GM12872 (cell line): ENCODE results near the gene PRTG.

Experiments
- CTCF ChIP-seq: IDR thresholded peaks from 3 replicates; pipeline ENCODE4 v1.5.1; 2011; ENCODE audit warnings: low read depth, mild to moderate bottlenecking, low read length, moderate library complexity; ENCODE audit not compliant: insufficient read depth

The PRTG gene

GRCh38 chr15:55652359-55652758, 90.6 kb downstream of the PRTG start:
- no peak for TF ChIP-seq CTCF

DNA sequence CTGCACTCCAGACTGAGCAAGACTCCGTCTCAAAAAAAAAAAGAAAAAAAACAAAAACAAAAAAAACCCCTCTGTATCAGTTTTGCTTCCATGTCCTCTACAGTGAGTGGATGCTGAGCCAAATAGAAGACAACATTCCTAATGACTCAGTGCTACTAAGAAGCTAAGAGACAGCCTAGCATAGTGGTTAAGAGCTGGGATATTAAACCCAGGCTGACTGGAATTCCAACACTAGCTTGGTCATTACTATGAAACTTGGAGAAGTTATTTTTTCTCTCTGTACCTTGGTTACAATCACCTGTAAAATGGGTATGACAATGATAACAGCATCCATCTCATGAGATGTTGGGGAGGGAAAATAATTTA, 93.9 kb downstream of the PRTG start:
- no peak for TF ChIP-seq CTCF

GRCh38 chr15:55638764-55639163, 104.2 kb downstream of the PRTG start:
- no peak for TF ChIP-seq CTCF

- TF ChIP-seq CTCF: no peak
These were observed 105.9 kb downstream of the PRTG start for GRCh38 chr15:55637086-55637485.

DNA sequence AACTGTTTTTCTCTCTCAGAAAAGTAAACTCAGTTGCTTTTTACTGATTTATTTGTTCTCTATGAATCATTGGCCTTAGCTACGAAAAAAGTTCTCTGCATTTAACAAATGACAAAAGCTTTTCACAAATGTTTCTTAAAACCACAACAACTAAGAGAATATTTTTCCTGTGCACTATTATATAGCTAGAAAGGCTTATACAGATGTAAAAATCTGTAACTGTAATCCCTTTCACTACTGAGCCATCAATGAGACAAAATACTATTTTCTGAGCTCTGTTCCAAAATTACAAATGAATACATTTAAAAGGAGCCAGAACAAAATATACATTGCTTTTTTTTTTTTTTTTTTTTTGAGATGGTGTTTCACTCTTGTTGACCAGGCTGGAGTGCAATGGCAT, 109.2 kb downstream of the PRTG start:
- no peak for TF ChIP-seq CTCF

DNA sequence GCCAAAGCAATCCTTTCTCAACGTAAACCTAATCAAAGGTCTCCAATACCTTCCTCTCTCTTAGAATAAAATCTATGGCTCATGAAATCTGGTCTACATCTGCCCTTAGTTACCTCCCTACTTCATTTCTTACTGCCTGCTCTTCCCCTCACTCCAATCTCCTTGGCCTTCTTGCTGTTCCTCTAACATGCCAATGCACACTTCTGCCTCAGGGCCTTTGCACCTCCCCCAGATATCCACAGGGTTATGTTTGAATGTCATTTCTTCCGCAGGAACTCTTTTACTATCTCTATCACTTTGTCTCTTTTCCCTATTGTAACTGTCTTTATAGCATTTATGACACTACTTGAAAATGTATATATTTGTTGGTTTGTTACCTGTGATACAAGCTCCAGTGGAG, 110.5 kb downstream of the PRTG start:
- TF ChIP-seq CTCF: no peak

GRCh38 chr15:55630858-55631257, 112.1 kb downstream of the PRTG start:
- TF ChIP-seq CTCF: no peak

DNA sequence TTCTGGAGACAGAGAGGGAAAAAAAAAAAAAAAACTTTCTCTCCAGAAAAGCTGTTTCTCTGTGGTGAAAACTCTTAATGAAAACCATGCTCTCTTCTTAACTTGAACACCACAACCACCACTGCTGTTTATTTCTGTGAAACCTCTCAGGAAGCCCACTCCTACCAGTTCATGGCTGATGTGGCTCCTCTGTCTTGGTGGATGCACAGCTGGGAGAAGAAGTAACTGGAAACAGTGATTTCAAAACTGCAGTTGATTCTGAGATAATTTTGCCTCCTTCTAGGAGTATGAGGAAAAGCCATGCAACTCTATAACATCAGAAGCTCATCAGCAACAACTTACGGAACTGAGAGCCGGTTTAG, 114.6 kb downstream of the PRTG start:
- TF ChIP-seq CTCF: no peak
